ENCODE measurements around the gene GBP2. TPM values are rescaled to one million over a fixed set of nuclear protein-coding genes. Genes with fewer than 3 reads are reported as not detected.

The GBP2 gene
- total RNA-seq, 3 donors from 2014 or later, result 65.4 to 128 (median 68.9) TPM

GRCh38 chr1:89170170-89171066 lies 44.5 kb upstream of the GBP2 start:
- DNase-seq (no peak), ATAC-seq (no peak)
- no peaks in the 10 kb centered on the region for H3K36me3 ChIP-seq (ENCODE audit: low read depth)
- TF ChIP-seq CTCF (IDR thresholded peaks at IDR 0.05), result no peak
- H3K4me3 ChIP-seq, result no peak overlapping the region
- H3K4me1 ChIP-seq (ENCODE audit: low read depth), result no peaks in the 10 kb centered on the region
- no peaks in the 10 kb centered on the region for H3K9me3 ChIP-seq
- intact Hi-C loops (cut with DNase I, micrococcal nuclease), result no loop called here

- no peak for TF ChIP-seq CTCF (IDR thresholded peaks at IDR 0.05)
- DNase-seq, result no peak
- intact Hi-C loops (cut with DNase I, micrococcal nuclease), result no loop called here
- Histone ChIP-seq H3K4me1 (ENCODE audit: low read depth) (no peaks in the 10 kb centered on the region), H3K36me3 (ENCODE audit: low read depth) (no peaks in the 10 kb centered on the region), H3K9me3 (no peaks in the 10 kb centered on the region), H3K4me3 (no peak overlapping the region)
- no peak for ATAC-seq
These were observed 43.3 kb upstream of the GBP2 start for GRCh38 chr1:89169166-89169565.

- ATAC-seq (no peak), DNase-seq (no peak)
- intact Hi-C loops (cut with DNase I, micrococcal nuclease), result no loop called here
- TF ChIP-seq CTCF (IDR thresholded peaks at IDR 0.05), result no peak
- no peak overlapping the region for H3K4me3 ChIP-seq
- H3K9me3 ChIP-seq, result no peaks in the 10 kb centered on the region
- no peaks in the 10 kb centered on the region for H3K4me1 ChIP-seq (ENCODE audit: low read depth)
- no peaks in the 10 kb centered on the region for H3K36me3 ChIP-seq (ENCODE audit: low read depth)
These were observed 41.8 kb upstream of the GBP2 start for GRCh38 chr1:89167590-89168230.

- no peaks in the 10 kb centered on the region for H3K4me1 ChIP-seq (ENCODE audit: low read depth)
- H3K4me3 ChIP-seq, result no peak overlapping the region
- H3K36me3 ChIP-seq (ENCODE audit: low read depth), result no peaks in the 10 kb centered on the region
- no peaks in the 10 kb centered on the region for H3K9me3 ChIP-seq
- DNase-seq (no peak), ATAC-seq (no peak)
- no peak for TF ChIP-seq CTCF (IDR thresholded peaks at IDR 0.05)
- intact Hi-C loops (cut with DNase I, micrococcal nuclease), result no loop called here
These were observed 40.8 kb upstream of the GBP2 start for GRCh38 chr1:89166705-89167104.

DNA sequence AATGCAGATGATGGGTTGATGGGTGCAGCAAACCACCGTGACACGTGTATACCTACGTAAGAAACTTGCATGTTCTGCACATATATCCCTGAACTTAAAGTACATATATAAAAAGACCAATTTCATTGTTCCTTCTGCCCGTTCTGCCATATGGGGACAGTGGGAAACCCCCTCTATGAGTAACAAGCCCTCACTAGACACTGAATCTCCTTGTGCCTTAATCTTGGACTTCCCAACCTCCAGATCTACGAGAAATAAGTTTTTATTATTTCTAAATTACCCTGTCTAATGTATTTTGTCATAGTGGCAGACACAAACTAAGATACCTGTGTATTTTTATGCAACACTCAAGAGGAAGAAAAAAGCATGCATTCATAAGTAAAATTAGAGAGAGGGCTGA lies 39.9 kb upstream of the GBP2 start:
- Histone ChIP-seq H3K4me3 (no peak overlapping the region), H3K4me1 (ENCODE audit: low read depth) (no peaks in the 10 kb centered on the region), H3K9me3 (peaks cover 2% of the 10 kb centered on the region), H3K36me3 (ENCODE audit: low read depth) (no peaks in the 10 kb centered on the region)
- no peak for ATAC-seq
- intact Hi-C loops (cut with DNase I, micrococcal nuclease), result no loop called here
- TF ChIP-seq CTCF (IDR thresholded peaks at IDR 0.05), result no peak
- DNase-seq, result no peak

Measured in mucosa of descending colon (tissue), 3 donors.